PFSK-1 (cell line): ENCODE data around the gene TBP.

Source experiments
- POLR2AphosphoS5 ChIP-seq: IDR thresholded peaks from 2 replicates; pipeline ENCODE4 v1.6.1; 2012; ENCODE audit warnings: low read depth, mild to moderate bottlenecking, control low read depth, low read length, moderate library complexity
- REST ChIP-seq, 2 experiments: IDR thresholded peaks; 2 replicates each; pipeline versions ENCODE4 v1.6.1 to v1.8.0; 2011 to 2012; ENCODE audit warnings: low read depth in 2 of 2, low read length in 2 of 2, control low read depth in 1 of 2, inconsistent platforms in 1 of 2, mild to moderate bottlenecking in 1 of 2, moderate library complexity in 1 of 2; ENCODE audit not compliant: insufficient read depth in 1 of 2
- TAF1 ChIP-seq: IDR thresholded peaks from 2 replicates; pipeline ENCODE4 v1.6.1; 2012; ENCODE audit warnings: low read length, control low read depth, borderline replicate concordance; ENCODE audit not compliant: insufficient read depth

DNA sequence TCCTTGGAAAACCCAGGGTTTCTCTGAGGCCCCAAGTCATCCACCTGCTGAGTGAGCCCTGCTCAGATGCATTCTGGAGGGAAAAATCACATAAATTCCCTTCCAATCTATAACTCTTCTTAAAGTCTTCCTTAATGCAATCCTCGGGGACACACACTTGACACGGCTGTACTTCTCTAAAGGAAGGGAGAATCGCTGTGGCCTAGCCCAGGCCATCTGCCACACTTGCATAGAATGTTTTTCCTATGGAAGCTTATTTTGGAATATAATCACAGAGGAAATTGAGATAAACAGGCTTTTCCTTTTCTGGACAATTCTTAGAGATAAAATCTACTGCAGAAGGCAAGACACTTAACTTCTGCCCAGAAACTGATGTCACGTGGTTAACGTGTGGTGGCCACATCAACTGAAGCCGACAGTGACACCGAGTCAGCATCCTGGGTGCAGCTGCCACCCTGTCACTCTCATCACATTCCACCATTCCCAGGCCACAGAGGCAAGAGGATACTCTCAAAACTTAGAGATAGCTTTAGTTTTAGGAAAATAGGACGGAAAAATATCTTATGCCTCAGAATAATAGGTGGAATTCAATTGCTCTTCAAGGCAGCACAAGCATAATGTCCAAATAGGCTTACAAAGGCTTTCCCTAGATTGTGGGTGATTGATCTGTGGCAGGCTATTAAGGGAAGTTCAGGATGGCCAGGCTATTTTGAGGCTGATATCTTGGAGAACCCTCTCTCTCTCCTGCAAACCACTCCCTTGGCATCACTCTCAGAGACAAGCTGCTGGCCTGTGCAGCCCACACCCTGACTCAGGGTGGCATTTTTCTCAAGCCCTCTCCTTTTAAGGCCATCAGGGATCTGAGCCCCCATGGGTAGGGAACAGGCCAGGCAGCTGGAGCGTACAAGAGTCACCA is 30.7 kb upstream of the TBP start:
- TF ChIP-seq TAF1 (no peak), POLR2AphosphoS5 (no peak), REST (IDR thresholded peaks at IDR 0.05; ENCODE audit: insufficient read depth in 1 of 2, low read depth in 2 of 2, low read length in 2 of 2) (no peak)
